K562 (cell line): ENCODE results near the gene PTGES3. TPM values are rescaled to one million over a fixed set of nuclear protein-coding genes. Genes with fewer than 3 reads are reported as not detected.

ENCODE experiments used
- FOXO4 ChIP-seq: fragments of 450-650 bp; formaldehyde crosslinking; IDR thresholded peaks from 2 replicates; pipeline ENCODE4 v1.4.0; 2020; ENCODE audit warnings: mild to moderate bottlenecking, moderate library complexity
- KLF1 ChIP-seq: fragments of 450-650 bp; IDR thresholded peaks from 2 replicates; pipeline ENCODE4 v1.6.1; 2016; ENCODE audit warnings: missing genetic modification characterization, missing compliant biosample characterization
- MECOM ChIP-seq: fragments of 250-450 bp; sonication (Bioruptor Pico); IDR thresholded peaks from 2 replicates; pipeline ENCODE4 v1.8.0; 2022; ENCODE audit warnings: inconsistent platforms
- PYGO2 ChIP-seq: fragments of 450-650 bp; IDR thresholded peaks from 2 replicates; pipeline ENCODE4 v1.6.1; 2016; ENCODE audit warnings: mild to moderate bottlenecking, missing genetic modification characterization, moderate library complexity, missing compliant biosample characterization
- STAT5A ChIP-seq: IDR thresholded peaks from 2 replicates; pipeline ENCODE4 v1.6.1; 2012; ENCODE audit warnings: low read length, inconsistent platforms, borderline replicate concordance
- STAT5B ChIP-seq: fragments of 250-450 bp; sonication (Bioruptor Pico); IDR thresholded peaks from 2 replicates; pipeline ENCODE4 v1.8.0; 2021; ENCODE audit warnings: mild to moderate bottlenecking, inconsistent platforms
- STAT6 ChIP-seq: sonication (generic); formaldehyde crosslinking; IDR thresholded peaks from 2 replicates; pipeline ENCODE4 v1.8.1; 2023; ENCODE audit warnings: mild to moderate bottlenecking, missing genetic modification reagents
- ZNF143 ChIP-seq: sonication (generic); formaldehyde crosslinking; IDR thresholded peaks from 2 replicates; pipeline ENCODE4 v1.9.0; 2022; ENCODE audit warnings: mild to moderate bottlenecking, missing genetic modification reagents
- ZNF449 ChIP-seq: fragments of 250-450 bp; sonication (Bioruptor Pico); IDR thresholded peaks from 2 replicates; pipeline ENCODE4 v1.8.0; 2022; ENCODE audit warnings: moderate library complexity, mild to moderate bottlenecking, inconsistent platforms
- ZNF717 ChIP-seq: fragments of 250-450 bp; sonication (Bioruptor Pico); IDR thresholded peaks from 2 replicates; pipeline ENCODE4 v1.5.0; 2021
- polyA plus RNA-seq, 8 experiments: library from polyadenylated mRNA; depleted of rRNA in 4 of 8; stranded (reverse) in 5 of 8; unstranded in 3 of 8; fragments of >200 nt; fragmentation: Nextera tagmentation in 2 of 8; fragmentation: Illumina TruSeq in 1 of 8; extraction: Ambion mirVana in 2 of 8; extraction: Trizol in 1 of 8; gene quantifications; 2 replicates each; pipeline versions ENCODE4 v1.2.1 to v1.2.3, GENCODE V29; 2011 to 2014; ENCODE audit warnings: inconsistent platforms in 1 of 8, missing spikeins in 1 of 8
- total RNA-seq, 7 experiments: library from RNA; depleted of rRNA in 6 of 7; stranded (reverse); fragments of >200 nt in 6 of 7; fragmentation: Illumina TruSeq in 2 of 7; extraction: Trizol in 2 of 7; gene quantifications; 2 replicates each; pipeline versions ENCODE4 v1.2.1 to v1.2.3, GENCODE V29; 2011 to 2021; ENCODE audit warnings: low replicate concordance in 1 of 7
- TF ChIP-seq, protein P1 (sequence below), 2 experiments: fragments of 450-650 bp in 1 of 2; sonication (generic) in 1 of 2; formaldehyde crosslinking in 1 of 2; IDR thresholded peaks; 2 replicates each; pipeline versions ENCODE4 v1.7.1 to v1.9.0; 2016 to 2022; ENCODE audit warnings: inconsistent platforms in 1 of 2, mild to moderate bottlenecking in 1 of 2, missing genetic modification reagents in 1 of 2

Gene PTGES3
- total and polyA plus RNA-seq, 9 of the 15 experiments (the other 6 are each of a cell fraction or from before 2014, with no cell fraction given) = 163 to 501 (median 213) TPM

GRCh38 chr12:56724972-56725722 lies 37.1 kb upstream of the PTGES3 start, which contains the start of gene NACA (continued):
- TF ChIP-seq, protein P1, sequence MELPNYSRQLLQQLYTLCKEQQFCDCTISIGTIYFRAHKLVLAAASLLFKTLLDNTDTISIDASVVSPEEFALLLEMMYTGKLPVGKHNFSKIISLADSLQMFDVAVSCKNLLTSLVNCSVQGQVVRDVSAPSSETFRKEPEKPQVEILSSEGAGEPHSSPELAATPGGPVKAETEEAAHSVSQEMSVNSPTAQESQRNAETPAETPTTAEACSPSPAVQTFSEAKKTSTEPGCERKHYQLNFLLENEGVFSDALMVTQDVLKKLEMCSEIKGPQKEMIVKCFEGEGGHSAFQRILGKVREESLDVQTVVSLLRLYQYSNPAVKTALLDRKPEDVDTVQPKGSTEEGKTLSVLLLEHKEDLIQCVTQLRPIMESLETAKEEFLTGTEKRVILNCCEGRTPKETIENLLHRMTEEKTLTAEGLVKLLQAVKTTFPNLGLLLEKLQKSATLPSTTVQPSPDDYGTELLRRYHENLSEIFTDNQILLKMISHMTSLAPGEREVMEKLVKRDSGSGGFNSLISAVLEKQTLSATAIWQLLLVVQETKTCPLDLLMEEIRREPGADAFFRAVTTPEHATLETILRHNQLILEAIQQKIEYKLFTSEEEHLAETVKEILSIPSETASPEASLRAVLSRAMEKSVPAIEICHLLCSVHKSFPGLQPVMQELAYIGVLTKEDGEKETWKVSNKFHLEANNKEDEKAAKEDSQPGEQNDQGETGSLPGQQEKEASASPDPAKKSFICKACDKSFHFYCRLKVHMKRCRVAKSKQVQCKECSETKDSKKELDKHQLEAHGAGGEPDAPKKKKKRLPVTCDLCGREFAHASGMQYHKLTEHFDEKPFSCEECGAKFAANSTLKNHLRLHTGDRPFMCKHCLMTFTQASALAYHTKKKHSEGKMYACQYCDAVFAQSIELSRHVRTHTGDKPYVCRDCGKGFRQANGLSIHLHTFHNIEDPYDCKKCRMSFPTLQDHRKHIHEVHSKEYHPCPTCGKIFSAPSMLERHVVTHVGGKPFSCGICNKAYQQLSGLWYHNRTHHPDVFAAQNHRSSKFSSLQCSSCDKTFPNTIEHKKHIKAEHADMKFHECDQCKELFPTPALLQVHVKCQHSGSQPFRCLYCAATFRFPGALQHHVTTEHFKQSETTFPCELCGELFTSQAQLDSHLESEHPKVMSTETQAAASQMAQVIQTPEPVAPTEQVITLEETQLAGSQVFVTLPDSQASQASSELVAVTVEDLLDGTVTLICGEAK (IDR thresholded peaks at IDR 0.05) = peak; percentile 97
- TF ChIP-seq, protein P1 (CRISPR knock-in tag; IDR thresholded peaks at IDR 0.05) = no peak
- TF ChIP-seq STAT5A (peak; percentile 18; the same call in 1 of the 2 replicates), FOXO4 (CRISPR knock-in tag) (no peak), PYGO2 (tag) (no peak), KLF1 (no peak), STAT5B (CRISPR knock-in tag) (no peak), MECOM (no peak), ZNF717 (CRISPR knock-in tag) (no peak), ZNF143 (CRISPR knock-in tag) (no peak), ZNF449 (CRISPR knock-in tag) (no peak), STAT6 (CRISPR knock-in tag) (no peak; the same call in 1 of the 2 replicates)
